ENCODE data around the gene FNDC8.
A peak's percentile ranks its signal among the peaks of the same experiment; 100 is the strongest.
"Not testable (repeated sequence)": the region's sequence is repeated elsewhere in the genome, so short reads cannot be mapped to it uniquely, and the experiment has no call there.

The FNDC8 gene

GRCh38 chr17:35095741-35096140, 25.7 kb upstream of the FNDC8 start:
- DNase-seq (ENCODE audit: low read depth, low spot score): no peak

- no peak for DNase-seq (ENCODE audit: low read depth, low spot score)
These were observed 23.6 kb upstream of the FNDC8 start for GRCh38 chr17:35097776-35098175.

- no peak for DNase-seq (ENCODE audit: low read depth, low spot score)
These were observed 21.5 kb upstream of the FNDC8 start for GRCh38 chr17:35099908-35100307.

- no peak for DNase-seq (ENCODE audit: low read depth, low spot score)
These were observed 20.4 kb upstream of the FNDC8 start for GRCh38 chr17:35101036-35101435.

- DNase-seq (ENCODE audit: low read depth, low spot score): no peak
These were observed 19.7 kb upstream of the FNDC8 start for GRCh38 chr17:35101725-35102124.

- DNase-seq (ENCODE audit: low read depth, low spot score): no peak
These were observed 18.1 kb upstream of the FNDC8 start for GRCh38 chr17:35103271-35103670.

- no peak for DNase-seq (ENCODE audit: low read depth, low spot score)
These were observed 16.5 kb upstream of the FNDC8 start for GRCh38 chr17:35104844-35105450.

GRCh38 chr17:35110791-35111190, 10.6 kb upstream of the FNDC8 start:
- not testable (repeated sequence) for DNase-seq (ENCODE audit: low read depth, low spot score)

GRCh38 chr17:35116845-35117244, 4.6 kb upstream of the FNDC8 start:
- DNase-seq (ENCODE audit: low read depth, low spot score): no peak

GRCh38 chr17:35117984-35118383, 3.4 kb upstream of the FNDC8 start:
- DNase-seq (ENCODE audit: low read depth, low spot score): no peak

- DNase-seq (ENCODE audit: low read depth, low spot score): peak; percentile 50
These were observed 1.8 kb upstream of the FNDC8 start, which contains the start of gene RAD51D for GRCh38 chr17:35119370-35120165. Gene RAD51D (minus strand): TSS chr17:35119860. CDS start chr17:35119613, 247 bp downstream.

GRCh38 chr17:35127751-35128514, 6.5 kb downstream of the FNDC8 start:
- DNase-seq (ENCODE audit: low read depth, low spot score): no peak

GRCh38 chr17:35129154-35129972, 7.9 kb downstream of the FNDC8 start:
- DNase-seq (ENCODE audit: low read depth, low spot score): no peak

GRCh38 chr17:35129973-35130351, 8.5 kb downstream of the FNDC8 start:
- DNase-seq (ENCODE audit: low read depth, low spot score): no peak

GRCh38 chr17:35130392-35130791, 9.0 kb downstream of the FNDC8 start:
- DNase-seq (ENCODE audit: low read depth, low spot score): no peak

GRCh38 chr17:35132099-35132498, 10.7 kb downstream of the FNDC8 start:
- no peak for DNase-seq (ENCODE audit: low read depth, low spot score)

GRCh38 chr17:35132816-35133550, 11.6 kb downstream of the FNDC8 start:
- DNase-seq (ENCODE audit: low read depth, low spot score): no peak

- DNase-seq (ENCODE audit: low read depth, low spot score): no peak
These were observed 13.9 kb downstream of the FNDC8 start for GRCh38 chr17:35135322-35135721.

GRCh38 chr17:35138218-35138617, 16.8 kb downstream of the FNDC8 start:
- DNase-seq (ENCODE audit: low read depth, low spot score): no peak

- DNase-seq (ENCODE audit: low read depth, low spot score): peak; percentile 76
These were observed 20.5 kb downstream of the FNDC8 start, which contains the start of gene NLE1 for GRCh38 chr17:35141681-35142466. Gene NLE1 (minus strand): TSS chr17:35142303. CDS start chr17:35142275, 28 bp downstream.

Measured in activated CD4-positive, CD25-positive, alpha-beta regulatory T cell treated with anti-CD3 and anti-CD28 coated beads, Interleukin-2, amount 50 U/mL, for 16 hours (primary cell).